Activated T-cell treated with anti-CD3 and anti-CD28 coated beads for 1 hour (primary cell): ENCODE measurements around the gene FREM1.

ENCODE experiments used
- DNase-seq: peaks from one replicate; pipeline ENCODE4 v3.0.0-alpha.2; 2020; ENCODE audit warnings: low read depth

Gene FREM1

DNA sequence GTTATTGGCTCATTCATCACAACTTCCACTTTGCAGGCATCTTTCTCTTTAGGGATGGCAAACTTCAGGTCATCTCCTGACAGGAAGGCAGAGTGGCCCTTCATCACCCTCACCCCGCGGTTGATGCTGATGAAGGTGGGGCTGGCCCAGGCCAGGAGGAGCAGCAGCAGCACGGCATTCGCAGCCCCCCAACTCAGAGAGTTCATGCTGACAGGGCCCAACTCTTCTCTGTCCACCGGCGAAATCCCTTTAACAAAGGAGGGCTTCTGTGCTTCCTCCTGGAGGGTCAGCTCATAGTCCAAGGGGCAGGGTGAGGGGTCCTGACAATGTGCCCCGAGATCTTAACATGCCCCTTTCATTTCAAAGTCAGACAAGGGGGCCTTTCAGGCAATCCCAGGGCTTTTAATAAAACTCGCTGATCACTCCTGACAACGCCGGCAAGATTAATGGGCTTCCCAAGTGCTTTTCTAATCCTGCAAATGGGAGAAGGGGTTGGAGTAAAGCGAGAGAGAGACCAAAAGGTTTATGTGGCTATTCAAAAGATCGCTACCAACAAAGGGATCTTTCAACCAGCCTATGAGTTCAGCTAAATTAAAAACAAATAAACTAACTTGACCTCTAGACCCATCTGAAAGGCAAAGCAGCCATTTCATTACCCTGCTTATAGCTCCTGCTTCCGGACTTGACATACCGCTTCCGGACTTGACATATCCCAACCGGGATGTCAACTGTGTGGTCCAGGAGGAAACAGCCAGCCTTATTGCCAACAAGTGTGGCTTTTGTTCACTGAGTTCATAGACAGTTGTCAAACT lies 41.2 kb downstream of the FREM1 start:
- DNase-seq: no peak

- no peak for DNase-seq
These were observed 41.8 kb downstream of the FREM1 start for GRCh38 chr9:14868418-14868771.

- no peak for DNase-seq
These were observed 44.0 kb downstream of the FREM1 start for GRCh38 chr9:14866200-14866749.

DNA sequence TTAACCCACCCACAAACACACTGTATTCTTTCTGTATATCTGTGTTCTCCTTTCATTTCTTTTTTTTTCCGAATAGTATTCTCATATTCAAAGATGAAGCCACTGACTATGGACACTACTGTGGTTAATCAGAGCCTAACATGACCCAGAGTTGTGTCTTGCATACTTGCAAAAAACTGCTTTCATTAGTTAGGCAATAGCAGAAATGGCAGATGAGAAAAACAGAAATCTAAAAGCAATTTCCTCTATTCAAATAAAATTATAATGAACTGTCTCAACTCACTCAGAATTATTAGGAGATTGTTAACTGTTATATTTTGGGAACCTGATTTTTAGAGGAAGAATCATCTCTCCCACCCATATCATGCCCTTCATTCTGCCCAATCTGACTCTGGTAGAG lies 45.9 kb downstream of the FREM1 start:
- DNase-seq: no peak

DNA sequence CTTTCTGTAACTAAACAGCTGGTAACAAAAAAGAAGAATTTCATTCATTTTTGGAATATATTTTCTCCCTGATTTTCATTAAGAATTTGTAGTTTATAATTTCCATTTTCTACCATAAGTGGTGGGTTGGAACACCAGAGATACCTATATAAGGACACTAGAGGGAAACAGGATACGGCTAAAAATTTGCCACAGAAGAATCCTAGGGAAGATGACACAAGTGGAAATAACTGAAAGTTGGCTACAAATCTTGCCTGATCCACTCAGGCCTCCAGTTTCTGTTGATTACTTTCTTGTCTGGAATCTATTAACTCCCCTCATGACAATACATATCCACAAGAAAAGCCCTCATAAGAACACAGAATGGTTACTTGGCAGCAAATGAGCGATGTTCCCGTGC lies 46.8 kb downstream of the FREM1 start:
- no peak for DNase-seq

- DNase-seq: no peak
These were observed 52.6 kb downstream of the FREM1 start for GRCh38 chr9:14857449-14858305.

DNA sequence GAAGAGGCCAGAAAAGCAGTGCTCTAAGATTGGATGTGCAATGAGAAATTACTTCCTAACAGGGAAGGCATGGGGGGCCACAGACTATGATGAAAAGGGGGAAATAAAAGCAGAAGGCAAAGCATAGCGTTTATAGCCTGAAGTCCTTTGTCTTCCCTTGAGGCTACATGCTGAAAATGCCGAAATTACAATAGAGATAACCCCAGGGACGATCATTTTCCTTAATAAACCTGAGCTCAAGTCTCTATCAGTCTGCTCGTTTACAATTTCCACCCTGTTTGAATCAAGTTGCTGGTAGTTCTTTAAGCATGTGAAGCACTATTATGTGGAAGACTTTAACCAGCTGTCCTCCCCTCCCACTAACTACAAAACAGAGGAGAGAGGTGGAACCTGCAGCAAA lies 60.4 kb downstream of the FREM1 start:
- no peak for DNase-seq

- DNase-seq: no peak
These were observed 60.9 kb downstream of the FREM1 start for GRCh38 chr9:14849296-14849695.

- peak; percentile 33 for DNase-seq
These were observed 63.3 kb downstream of the FREM1 start for GRCh38 chr9:14846871-14847311.

DNA sequence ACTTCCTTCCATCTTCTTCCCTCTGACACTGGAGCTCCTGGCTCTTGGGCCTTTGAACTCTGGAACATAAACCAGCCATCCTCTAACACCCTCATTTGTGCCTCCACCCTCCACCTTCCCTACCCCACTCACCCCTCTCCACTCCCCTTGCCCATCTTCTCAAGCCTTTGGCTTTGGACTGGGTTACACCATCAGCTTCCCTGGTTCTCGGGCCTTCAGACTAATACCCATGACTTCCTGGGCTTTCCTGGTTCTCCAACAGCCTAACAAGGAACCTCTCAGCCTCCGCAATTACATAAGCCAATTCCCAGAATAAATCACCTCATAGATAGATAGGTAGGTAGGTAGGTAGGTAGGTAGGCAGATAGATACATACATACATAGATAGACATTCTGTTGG lies 67.1 kb downstream of the FREM1 start:
- DNase-seq: no peak

DNA sequence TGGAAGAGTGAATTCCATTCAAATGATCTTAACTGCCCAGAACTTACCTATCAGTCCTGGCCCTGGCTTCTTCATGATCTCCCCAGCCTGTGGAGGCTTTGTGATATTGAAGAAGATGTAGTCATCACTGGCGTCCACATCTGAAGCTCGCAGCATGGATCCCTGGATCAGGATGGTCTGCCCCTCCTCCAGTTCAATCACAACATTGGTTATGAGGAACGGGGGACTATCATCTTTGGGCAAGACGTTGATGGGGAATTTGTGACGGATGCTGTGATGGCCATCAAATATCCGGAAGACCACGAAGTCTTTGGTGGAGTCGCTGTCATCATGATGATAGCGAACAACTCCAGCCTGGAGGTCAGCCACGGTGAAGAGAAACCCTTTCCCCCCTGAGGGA lies 68.0 kb downstream of the FREM1 start:
- DNase-seq: no peak

GRCh38 chr9:14838701-14839100 lies 71.5 kb downstream of the FREM1 start:
- DNase-seq: no peak

- no peak for DNase-seq
These were observed 73.3 kb downstream of the FREM1 start for GRCh38 chr9:14836885-14837284.

- no peak for DNase-seq
These were observed 78.6 kb downstream of the FREM1 start for GRCh38 chr9:14831661-14832060.

DNA sequence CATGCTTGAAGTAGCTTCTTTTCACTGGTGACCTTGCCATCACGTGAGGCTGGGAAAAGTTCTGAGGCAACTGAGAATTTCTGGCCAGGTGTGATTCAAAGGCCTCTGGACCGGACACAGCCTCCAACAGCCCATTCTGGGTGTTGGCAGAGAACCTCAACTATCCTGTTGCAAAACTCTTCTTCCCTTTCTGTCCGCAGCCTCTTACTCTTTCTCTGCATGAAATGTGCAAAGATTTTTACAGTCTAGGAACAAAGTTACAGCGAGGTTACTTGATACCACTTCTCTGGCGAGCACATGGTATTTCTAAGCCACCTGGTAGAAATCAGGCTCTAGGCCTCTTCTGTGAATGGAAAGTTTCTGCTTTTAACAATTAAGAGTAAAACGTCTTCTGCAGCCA lies 79.2 kb downstream of the FREM1 start:
- no peak for DNase-seq

DNA sequence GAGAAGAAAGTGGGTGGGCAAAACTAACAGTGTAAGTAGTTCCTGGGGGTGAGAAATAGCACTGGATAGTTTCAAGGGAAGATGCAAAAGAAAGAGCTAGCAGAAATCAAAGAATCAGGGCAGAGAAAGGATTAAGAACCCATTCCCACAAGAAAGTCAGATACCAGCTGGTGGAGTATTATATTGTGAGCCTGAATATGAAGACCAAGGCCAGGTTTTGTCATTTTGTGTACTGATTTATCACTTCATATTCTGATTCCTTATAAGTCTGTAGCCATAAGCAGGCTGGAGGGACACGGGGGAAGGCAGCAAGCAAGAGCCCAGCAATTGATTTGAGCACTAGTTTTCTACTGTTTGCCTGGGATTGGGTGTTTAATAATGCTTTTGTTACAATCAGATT lies 80.2 kb downstream of the FREM1 start:
- DNase-seq: no peak

GRCh38 chr9:14829204-14829603 lies 81.0 kb downstream of the FREM1 start:
- DNase-seq: no peak

DNA sequence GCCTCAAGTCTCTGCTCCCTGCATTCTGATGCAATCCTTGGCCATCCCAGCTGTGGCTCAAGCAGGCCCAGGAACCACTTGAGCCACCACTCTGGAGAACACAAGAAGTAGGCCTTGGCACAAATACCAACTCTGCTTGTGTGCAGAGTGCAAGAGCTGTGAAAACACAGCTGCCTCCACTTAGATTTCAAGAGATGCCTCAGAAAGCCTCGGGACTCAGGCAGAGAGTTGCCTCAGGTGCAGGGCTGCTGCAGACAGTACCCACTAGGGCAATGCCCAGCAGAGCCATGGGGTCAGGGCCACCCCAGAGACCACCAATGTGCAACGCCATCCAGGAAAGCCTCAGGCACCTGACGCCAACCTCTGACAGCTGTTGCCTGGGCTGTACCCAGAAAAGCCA lies 82.4 kb downstream of the FREM1 start:
- DNase-seq: no peak

- DNase-seq: no peak
These were observed 85.7 kb downstream of the FREM1 start for GRCh38 chr9:14824481-14824880.

DNA sequence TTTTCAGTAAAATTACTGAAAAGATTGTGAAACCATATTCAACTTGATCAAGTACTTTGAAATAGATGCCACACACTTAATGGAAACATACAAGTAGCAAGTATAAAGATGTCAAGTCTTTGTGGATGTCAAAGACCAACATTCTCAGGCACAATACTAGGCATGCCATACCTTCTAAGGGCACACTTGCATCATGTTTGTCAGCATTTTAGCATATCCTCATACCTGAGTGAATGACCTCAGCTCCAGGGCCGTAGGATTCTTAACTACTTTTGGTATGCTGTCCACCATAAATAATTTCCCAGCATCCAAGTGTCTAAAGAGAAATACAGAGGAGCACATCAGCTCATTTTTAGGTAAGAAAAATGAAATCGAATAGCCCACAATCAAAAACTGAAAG lies 86.4 kb downstream of the FREM1 start:
- DNase-seq: no peak

- DNase-seq: no peak
These were observed 87.6 kb downstream of the FREM1 start for GRCh38 chr9:14822666-14823065.

DNA sequence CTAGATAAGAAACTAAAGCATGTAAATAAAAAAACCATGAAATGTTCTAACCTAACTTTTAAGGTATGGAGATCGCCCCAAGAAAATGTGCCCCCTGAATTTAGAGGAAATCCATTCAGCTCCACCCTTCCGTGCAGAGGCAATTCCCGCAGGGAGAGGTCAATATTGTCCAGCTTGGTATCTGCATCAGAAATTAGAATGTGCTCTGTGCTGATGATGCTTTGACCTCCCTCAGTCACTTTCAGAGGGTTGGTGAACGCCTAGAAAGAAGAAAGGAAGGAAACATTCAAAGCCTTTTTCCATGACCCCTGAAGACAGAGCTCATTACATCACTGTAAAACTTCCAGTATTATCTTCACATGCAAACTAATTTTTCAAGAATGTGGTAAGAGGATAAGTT lies 91.0 kb downstream of the FREM1 start:
- DNase-seq: no peak

DNA sequence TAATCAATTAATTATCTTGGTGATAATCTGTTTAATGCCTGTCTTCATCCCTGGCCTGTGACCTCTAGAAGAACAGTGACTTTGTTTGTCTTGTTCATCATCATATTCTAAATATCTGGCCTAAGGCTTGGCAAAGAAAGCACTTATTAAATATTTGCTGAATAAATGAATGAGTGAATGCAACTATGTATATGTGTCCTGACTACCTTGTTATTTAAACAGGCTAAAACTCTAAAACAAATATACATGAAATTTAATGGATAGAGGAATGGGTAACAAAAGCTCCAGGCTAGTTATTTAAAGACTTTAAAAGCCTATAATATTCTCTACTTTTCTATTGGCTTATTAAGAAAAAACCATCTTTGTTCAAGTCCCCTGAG lies 96.0 kb downstream of the FREM1 start:
- no peak for DNase-seq
